ENCODE data around the gene BHLHE23. TPM values are rescaled to one million over a fixed set of nuclear protein-coding genes. Genes with fewer than 3 reads are reported as not detected.

Gene BHLHE23
- total RNA-seq, 4 donors from 2014 or later: not detected

DNA sequence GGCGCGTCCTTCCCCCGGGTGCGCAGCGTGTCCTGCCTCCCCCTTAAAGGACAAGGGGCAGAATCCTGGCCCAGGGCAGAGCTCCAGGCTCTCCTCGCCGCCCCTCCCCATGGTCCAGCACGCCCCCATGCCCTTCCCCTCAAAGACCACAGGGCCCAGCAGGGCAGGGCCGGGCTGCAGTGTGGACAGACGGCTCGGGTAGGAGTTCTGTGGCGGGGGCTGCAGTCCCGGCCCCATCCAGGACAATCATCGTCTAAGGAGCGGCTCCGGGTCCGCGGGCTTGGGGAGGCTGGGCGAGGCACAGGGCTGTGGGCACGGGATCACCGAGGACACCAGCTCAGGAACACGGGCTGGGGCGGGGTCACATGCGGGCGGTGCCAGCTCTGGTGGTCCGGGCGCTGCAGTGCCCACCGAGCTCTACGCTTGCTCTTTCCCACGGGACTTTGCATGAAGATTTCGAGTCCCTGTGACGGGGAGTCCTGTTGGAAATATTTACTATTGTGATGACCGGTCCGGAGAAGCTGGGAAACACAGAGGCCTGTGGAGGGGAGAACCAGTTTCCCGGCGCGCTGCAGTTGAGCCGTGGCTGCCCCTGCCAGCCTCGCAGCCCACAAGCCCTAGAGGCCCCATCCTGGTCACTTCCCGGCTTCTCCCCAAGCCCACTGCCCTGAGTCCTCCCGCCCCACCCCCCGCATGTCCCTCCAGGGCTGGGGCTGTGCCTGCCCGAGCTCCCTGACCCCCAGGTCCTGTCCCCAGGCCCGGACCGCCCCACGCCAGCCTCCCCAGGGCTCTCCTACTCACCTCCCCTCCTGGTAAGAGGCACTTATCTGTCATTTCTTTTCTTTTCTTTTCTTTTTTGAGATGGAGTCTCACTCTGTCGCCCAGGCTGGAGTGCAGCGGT lies 33.7 kb downstream of the BHLHE23 start:
- no peak for DNase-seq
- H3K9me3 ChIP-seq: no peaks in the 10 kb centered on the region
- peaks cover 8 to 33% of the 10 kb centered on the region in 2 donors for H3K27me3 ChIP-seq
- intact Hi-C loops (cut with DNase I; ENCODE audit: low total_unique reads): loop anchor here (2.0 kb wide), 1 partner anchor 34 kb away; the partner anchor contains the start of gene BHLHE23
- no peak overlapping the region for H3K27ac ChIP-seq
- no peaks in the 10 kb centered on the region for H3K4me1 ChIP-seq
- H3K4me3 ChIP-seq: no peak overlapping the region
- no peaks in the 10 kb centered on the region for H3K36me3 ChIP-seq
- no peak for TF ChIP-seq CTCF (IDR thresholded peaks at IDR 0.05)
- TF ChIP-seq POLR2A (IDR thresholded peaks at IDR 0.05): no peak

- TF ChIP-seq CTCF (IDR thresholded peaks at IDR 0.05): peak; percentile 78 to 94 (median 88)
- TF ChIP-seq POLR2A (IDR thresholded peaks at IDR 0.05): no peak
- Histone ChIP-seq H3K36me3 (no peaks in the 10 kb centered on the region), H3K4me1 (no peaks in the 10 kb centered on the region), H3K27ac (no peak overlapping the region), H3K9me3 (no peaks in the 10 kb centered on the region), H3K4me3 (no peak overlapping the region), H3K27me3 (peaks cover 8 to 33% of the 10 kb centered on the region in 2 donors)
- peak; percentile 77 to 81 for DNase-seq
- intact Hi-C loops (cut with DNase I; ENCODE audit: low total_unique reads): loop anchor here (2.0 kb wide), 1 partner anchor 35 kb away; the partner anchor contains the start of gene BHLHE23
Measured at GRCh38 chr20:62971950-62972844, 34.6 kb downstream of the BHLHE23 start.

DNA sequence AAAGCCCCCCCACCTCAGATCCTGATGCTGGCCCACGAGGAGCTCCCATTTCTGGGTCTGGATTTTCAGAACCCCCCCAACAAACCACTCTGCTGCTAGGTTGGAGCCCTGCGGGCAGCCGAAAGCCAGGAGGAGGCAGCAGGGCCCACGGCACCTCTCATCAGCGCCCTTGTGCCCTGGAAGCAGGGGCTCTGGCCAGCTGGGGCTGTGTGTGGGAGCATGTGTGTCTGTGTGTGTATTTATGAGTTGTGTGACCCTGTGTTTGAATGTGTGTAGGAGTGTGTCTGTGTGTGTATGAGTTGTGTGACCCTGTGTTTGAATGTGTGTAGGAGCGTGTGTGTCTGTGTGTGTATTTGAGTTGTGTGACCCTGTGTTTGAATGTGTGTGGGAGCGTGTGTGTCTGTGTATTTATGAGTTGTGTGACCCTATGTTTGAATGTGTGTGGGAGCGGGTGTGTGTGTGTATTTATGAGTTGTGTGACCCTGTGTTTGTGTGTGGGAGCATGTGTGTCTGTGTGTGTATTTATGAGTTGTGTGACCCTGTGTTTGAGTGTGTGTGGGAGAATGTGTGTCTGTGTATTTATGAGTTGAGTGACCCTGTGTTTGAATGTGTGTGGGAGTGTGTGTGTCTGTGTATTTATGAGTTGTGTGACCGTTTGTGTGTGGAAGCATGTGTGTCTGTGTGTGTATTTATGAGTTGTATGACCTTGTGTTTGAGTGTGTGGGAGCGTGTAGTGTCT lies 35.4 kb downstream of the BHLHE23 start:
- Histone ChIP-seq H3K36me3 (no peaks in the 10 kb centered on the region), H3K4me1 (no peaks in the 10 kb centered on the region), H3K4me3 (no peak overlapping the region), H3K9me3 (no peaks in the 10 kb centered on the region), H3K27me3 (peaks cover 8 to 33% of the 10 kb centered on the region in 2 donors), H3K27ac (no peak overlapping the region)
- intact Hi-C loops (cut with DNase I; ENCODE audit: low total_unique reads): no loop called here
- no peak for DNase-seq
- TF ChIP-seq CTCF (IDR thresholded peaks at IDR 0.05) (no peak), POLR2A (IDR thresholded peaks at IDR 0.05) (no peak)

DNA sequence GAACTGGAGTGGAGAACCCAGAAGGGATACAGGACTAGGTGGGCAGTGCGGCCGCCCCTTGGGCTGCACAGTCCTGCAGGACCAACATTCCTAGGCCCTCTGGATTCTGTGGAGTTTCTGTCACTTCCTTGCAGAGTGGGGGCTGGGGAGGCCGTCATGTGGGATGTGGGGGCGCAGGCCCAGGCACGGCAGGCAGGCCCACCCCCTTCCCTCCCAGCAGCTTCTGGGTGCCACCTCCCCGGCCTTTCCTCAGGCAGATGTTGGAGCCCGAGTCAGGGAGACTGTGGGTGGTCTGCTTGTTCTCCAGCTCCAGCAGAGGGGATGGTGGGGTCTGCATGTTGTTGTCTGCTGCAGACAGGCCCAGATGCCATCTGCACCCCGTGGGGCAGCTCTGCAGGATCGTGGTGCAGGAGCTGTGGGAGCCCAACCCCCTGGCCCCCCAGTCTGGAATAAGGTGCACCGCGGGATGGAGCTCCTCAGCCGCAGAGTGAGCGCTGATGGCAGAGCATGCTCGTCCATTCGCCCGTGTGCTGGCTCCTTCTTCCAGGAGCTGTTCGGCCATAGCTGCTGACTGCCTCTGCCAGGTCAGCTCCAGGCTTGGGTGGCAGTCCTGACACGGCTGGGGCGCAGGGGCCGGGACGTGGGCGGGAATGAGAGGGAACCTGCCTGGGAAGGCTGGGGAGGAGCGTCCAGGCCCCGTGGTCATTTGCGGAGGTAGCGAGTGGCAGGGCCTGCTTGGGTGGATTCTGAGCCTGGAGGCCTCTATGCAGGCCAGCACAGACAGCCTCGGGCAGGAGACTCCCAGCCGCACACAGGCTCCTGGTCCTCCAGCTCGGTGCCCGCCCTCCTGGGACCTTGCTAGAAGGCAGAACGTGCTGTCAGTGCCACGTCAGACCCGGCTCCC lies 36.2 kb downstream of the BHLHE23 start:
- no peak overlapping the region for H3K27ac ChIP-seq
- H3K4me1 ChIP-seq: no peaks in the 10 kb centered on the region
- H3K9me3 ChIP-seq: no peaks in the 10 kb centered on the region
- H3K27me3 ChIP-seq: peaks cover 8 to 33% of the 10 kb centered on the region in 2 donors
- H3K36me3 ChIP-seq: no peaks in the 10 kb centered on the region
- intact Hi-C loops (cut with DNase I; ENCODE audit: low total_unique reads): no loop called here
- no peak for TF ChIP-seq CTCF (IDR thresholded peaks at IDR 0.05)
- TF ChIP-seq POLR2A (IDR thresholded peaks at IDR 0.05): no peak
- DNase-seq: no peak
- H3K4me3 ChIP-seq: no peak overlapping the region

All from uterus (tissue), 4 donors.